KBM-7 (cell line): Measurements from ENCODE around the gene TSPAN6.

Experiments used
- DNase-seq: peaks from one replicate; pipeline ENCODE4 v3.0.0-alpha.2; 2015
- in situ Hi-C: fragments of 300-500 bp; cut with MboI; formaldehyde crosslinking; loops from 2 replicates; pipeline ENCODE4 v1.14.3; 2020; ENCODE audit warnings: low sequenced_read_pairs, low pct_unique_long_range_greater_than_20kb, mixed read lengths

The TSPAN6 gene

GRCh38 chrX:100596601-100597000, 40.0 kb downstream of the TSPAN6 start:
- in situ Hi-C loops = no loop called here
- no peak for DNase-seq

- in situ Hi-C loops = no loop called here
- DNase-seq = no peak
These were observed 43.0 kb downstream of the TSPAN6 start for GRCh38 chrX:100593581-100593980.

DNA sequence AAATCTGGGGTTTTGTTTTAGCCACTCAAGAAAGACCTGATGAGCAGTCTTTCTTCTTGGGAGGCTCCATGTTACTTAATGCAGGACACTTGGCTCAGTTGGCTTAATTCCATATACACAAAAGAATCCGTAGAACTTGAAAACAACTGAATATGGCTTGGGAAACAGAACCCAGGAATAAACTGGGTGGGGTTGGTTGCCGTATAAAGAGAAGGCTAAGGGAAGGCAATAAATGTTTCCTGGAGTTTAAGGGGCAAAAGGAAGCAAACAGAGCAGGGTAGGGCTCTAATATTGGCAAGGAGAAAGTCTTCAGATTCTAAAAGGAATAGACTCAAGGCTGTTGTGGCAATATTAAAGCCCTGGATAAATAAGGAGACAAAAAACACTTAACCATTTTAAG, 43.5 kb downstream of the TSPAN6 start:
- in situ Hi-C loops = no loop called here
- no peak for DNase-seq

GRCh38 chrX:100591256-100592051, 45.2 kb downstream of the TSPAN6 start:
- in situ Hi-C loops = no loop called here
- no peak for DNase-seq

DNA sequence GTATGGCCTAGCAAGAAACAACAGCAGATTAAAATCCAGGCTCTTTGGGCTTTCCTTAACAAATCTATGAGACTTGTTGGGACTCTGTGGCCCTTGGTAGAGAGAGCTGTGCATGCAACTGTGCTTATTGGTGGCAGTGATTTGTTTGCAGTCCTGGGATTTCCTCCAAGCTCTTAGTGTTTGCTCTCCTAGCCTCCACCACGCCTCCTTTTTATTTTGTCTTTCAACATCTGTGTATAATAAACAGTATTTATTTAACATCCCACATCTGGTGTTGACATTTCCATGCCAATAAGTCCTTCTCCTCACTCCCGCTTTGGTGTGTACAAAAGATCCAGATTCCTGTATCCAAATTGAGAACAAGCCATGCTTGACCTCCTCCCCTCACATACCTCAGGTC, 48.7 kb downstream of the TSPAN6 start:
- in situ Hi-C loops = no loop called here
- DNase-seq = no peak

DNA sequence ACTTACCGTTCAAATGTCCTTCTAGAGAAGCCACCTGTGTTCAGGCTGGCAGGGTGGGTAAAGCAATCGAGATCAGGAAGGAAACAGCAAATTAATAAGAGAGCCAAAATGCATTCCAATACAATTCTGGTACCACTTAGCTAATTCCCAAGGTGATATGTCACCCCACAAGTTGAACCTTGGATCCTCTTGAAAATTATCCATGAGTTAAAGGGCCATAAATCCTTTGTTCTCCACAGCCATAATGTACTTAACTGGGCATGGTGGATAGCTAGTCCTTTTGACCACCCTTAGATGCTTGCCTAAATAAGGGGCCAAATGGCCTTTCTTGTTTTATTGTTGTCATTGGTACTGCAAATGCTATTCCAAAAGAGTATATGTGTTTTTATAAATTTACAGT, 49.9 kb downstream of the TSPAN6 start:
- in situ Hi-C loops = no loop called here
- no peak for DNase-seq

- in situ Hi-C loops = no loop called here
- DNase-seq = no peak
These were observed 52.0 kb downstream of the TSPAN6 start, which contains the start of gene TNMD for GRCh38 chrX:100584611-100585010. TSS of gene TNMD (plus strand) at chrX:100584936. CDS start at chrX:100585019, 83 bp downstream.
